ENCODE results near the gene SLBP. TPM values are rescaled to one million over a fixed set of nuclear protein-coding genes. Genes with fewer than 3 reads are reported as not detected.

Gene SLBP
- total RNA-seq, 1 donor from 2014 or later, result 54.3 TPM

GRCh38 chr4:1726146-1726934 is 14.2 kb upstream of the SLBP start:
- peak; percentile 91 for DNase-seq (ENCODE audit: low spot score, unreplicated experiment)
- no peak overlapping the region for H3K4me3 Mint-ChIP-seq (ENCODE audit: low read depth)
- peaks cover 5% of the 10 kb centered on the region for H3K36me3 Mint-ChIP-seq (ENCODE audit: insufficient read depth)

GRCh38 chr4:1725521-1725920 is 13.4 kb upstream of the SLBP start:
- TF ChIP-seq CTCF (IDR thresholded peaks at IDR 0.05; ENCODE audit: unreplicated experiment), result no peak
- Mint-ChIP-seq H3K9me3 (ENCODE audit: low read depth) (no peaks in the 10 kb centered on the region), H3K27ac (no peak overlapping the region), H3K27me3 (no peaks in the 10 kb centered on the region), H3K4me3 (ENCODE audit: low read depth) (no peak overlapping the region), H3K4me1 (ENCODE audit: low read depth) (peaks cover 16% of the 10 kb centered on the region), H3K36me3 (ENCODE audit: insufficient read depth) (peaks cover 5% of the 10 kb centered on the region)
- DNase-seq (ENCODE audit: low spot score, unreplicated experiment), result no peak

More at GRCh38 chr4:1726146-1726934, 14.2 kb upstream of the SLBP start:
- H3K4me1 Mint-ChIP-seq (ENCODE audit: low read depth), result peaks cover 16% of the 10 kb centered on the region
- no peaks in the 10 kb centered on the region for H3K9me3 Mint-ChIP-seq (ENCODE audit: low read depth)
- H3K27ac Mint-ChIP-seq, result peak overlapping the region; percentile 14
- TF ChIP-seq CTCF (IDR thresholded peaks at IDR 0.05; ENCODE audit: unreplicated experiment), result peak; percentile 98
- H3K27me3 Mint-ChIP-seq, result no peaks in the 10 kb centered on the region

DNA sequence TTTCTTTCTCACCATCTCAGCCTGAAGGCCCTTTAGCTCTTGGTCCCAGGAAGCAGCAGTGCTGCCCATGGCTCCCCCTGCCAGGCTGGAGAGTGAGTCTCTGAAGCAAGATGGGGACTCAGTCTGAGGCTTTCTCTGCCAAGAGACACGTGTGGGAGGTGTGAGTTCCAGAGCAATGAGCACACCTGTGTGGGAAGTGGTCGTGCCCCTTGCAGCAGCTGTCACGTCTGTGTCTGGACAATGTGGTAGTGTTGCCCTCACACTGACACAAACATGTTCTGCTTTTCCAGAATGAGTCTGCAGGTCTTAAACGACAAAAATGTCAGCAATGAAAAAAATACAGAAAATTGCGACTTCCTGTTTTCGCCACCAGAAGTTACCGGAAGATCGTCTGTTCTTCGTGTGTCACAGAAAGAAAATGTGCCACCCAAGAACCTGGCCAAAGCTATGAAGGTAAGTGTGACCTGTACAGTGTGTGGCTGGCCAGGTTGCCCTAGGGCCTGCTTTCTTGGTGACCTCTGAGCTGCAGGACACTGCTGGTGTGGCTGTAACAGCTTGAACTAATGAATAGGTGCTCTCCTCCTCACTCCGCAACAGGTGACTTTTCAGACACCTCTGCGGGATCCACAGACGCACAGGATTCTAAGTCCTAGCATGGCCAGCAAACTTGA is 11.1 kb upstream of the SLBP start:
- no peak for DNase-seq (ENCODE audit: low spot score, unreplicated experiment)
- Mint-ChIP-seq H3K4me1 (ENCODE audit: low read depth) (peaks cover 24% of the 10 kb centered on the region), H3K27ac (no peak overlapping the region), H3K36me3 (ENCODE audit: insufficient read depth) (peaks cover 5% of the 10 kb centered on the region), H3K27me3 (no peaks in the 10 kb centered on the region), H3K4me3 (ENCODE audit: low read depth) (peak overlapping the region; percentile 88), H3K9me3 (ENCODE audit: low read depth) (no peaks in the 10 kb centered on the region)
- no peak for TF ChIP-seq CTCF (IDR thresholded peaks at IDR 0.05; ENCODE audit: unreplicated experiment)

DNA sequence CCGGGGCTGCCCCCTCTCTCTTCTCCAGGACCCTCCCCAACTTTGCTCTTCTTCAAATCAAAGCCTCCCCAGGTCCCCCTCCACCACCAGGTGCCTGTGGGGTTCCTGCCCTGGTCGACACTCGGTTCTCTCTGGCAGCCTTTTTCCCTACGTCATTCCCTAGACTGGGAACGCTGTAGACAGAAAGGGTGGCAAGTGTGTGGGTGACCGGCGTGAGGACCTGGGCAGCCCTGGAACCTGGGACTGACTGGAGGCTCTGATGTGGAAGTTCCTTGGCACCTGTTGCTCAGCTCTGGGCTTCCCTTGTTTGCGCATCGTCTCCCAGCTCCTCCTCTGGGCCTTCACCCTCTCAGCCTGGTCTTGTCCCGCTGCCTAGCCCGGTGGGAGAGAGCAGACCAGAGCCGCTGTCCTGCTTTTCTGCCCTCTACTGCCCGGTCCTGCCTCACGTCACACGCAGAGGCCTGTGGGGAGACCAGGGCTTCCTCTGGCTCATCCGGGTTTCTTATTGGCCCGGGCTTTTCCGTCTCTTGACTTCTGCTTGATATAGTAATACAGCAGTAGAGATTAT is 10.5 kb upstream of the SLBP start:
- TF ChIP-seq CTCF (IDR thresholded peaks at IDR 0.05; ENCODE audit: unreplicated experiment), result no peak
- peaks cover 24% of the 10 kb centered on the region for H3K4me1 Mint-ChIP-seq (ENCODE audit: low read depth)
- no peaks in the 10 kb centered on the region for H3K27me3 Mint-ChIP-seq
- no peak for DNase-seq (ENCODE audit: low spot score, unreplicated experiment)
- no peaks in the 10 kb centered on the region for H3K9me3 Mint-ChIP-seq (ENCODE audit: low read depth)
- H3K4me3 Mint-ChIP-seq (ENCODE audit: low read depth), result peak overlapping the region; percentile 88
- peak overlapping the region; percentile 88 for H3K27ac Mint-ChIP-seq
- peaks cover 5% of the 10 kb centered on the region for H3K36me3 Mint-ChIP-seq (ENCODE audit: insufficient read depth)
